ENCODE data around the gene STX7. TPM values are rescaled to one million over a fixed set of nuclear protein-coding genes. Genes with fewer than 3 reads are reported as not detected.

Gene STX7
- total RNA-seq, 2 experiments from 2014 or later, result 19.9 to 20.2 TPM

GRCh38 chr6:132483779-132484679 is 28.9 kb downstream of the STX7 start:
- no peaks in the 10 kb centered on the region for H3K36me3 Mint-ChIP-seq (ENCODE audit: low read depth)
- ChIA-PET POLR2A (interaction anchor here (0.6 to 1.2 kb wide), 3 partner anchors 12 to 29 kb away, joined by 3 to 4 read pairs (median 3); partner anchors contain the start of gene STX7), CTCF (interaction anchor here (0.6 to 8.7 kb wide), 19 partner anchors 8 to 1121 kb away, joined by 3 to 161 read pairs (median 4); partner anchors contain the start of gene STX7)
- peak; percentile 33 for DNase-seq
- H3K27ac Mint-ChIP-seq, result no peak overlapping the region
- H3K27me3 Mint-ChIP-seq, result no peaks in the 10 kb centered on the region
- H3K4me1 Mint-ChIP-seq, result peaks cover 22% of the 10 kb centered on the region
- H3K9me3 Mint-ChIP-seq, result no peaks in the 10 kb centered on the region
- H3K4me3 Mint-ChIP-seq, result no peak overlapping the region

- Mint-ChIP-seq H3K27me3 (no peaks in the 10 kb centered on the region), H3K4me1 (peaks cover 13% of the 10 kb centered on the region), H3K4me3 (no peak overlapping the region), H3K9me3 (no peaks in the 10 kb centered on the region), H3K27ac (no peak overlapping the region), H3K36me3 (ENCODE audit: low read depth) (no peaks in the 10 kb centered on the region)
- ChIA-PET CTCF (interaction anchor here (1.1 to 8.7 kb wide), 3 partner anchors 13 to 204 kb away, joined by 3 to 161 read pairs (median 25); no protein-coding TSS in a partner anchor), POLR2A (no interaction called here)
- DNase-seq, result no peak
Observed at GRCh38 chr6:132482581-132482980, 30.3 kb downstream of the STX7 start.

- no peaks in the 10 kb centered on the region for H3K36me3 Mint-ChIP-seq (ENCODE audit: low read depth)
- no peak overlapping the region for H3K4me3 Mint-ChIP-seq
- DNase-seq, result no peak
- CTCF ChIA-PET, result interaction anchor here (8.7 kb wide), 1 partner anchor 202 kb away, joined by 161 read pairs; no protein-coding TSS in a partner anchor
- H3K9me3 Mint-ChIP-seq, result no peaks in the 10 kb centered on the region
- no peak overlapping the region for H3K27ac Mint-ChIP-seq
- POLR2A ChIA-PET, result no interaction called here
- H3K4me1 Mint-ChIP-seq, result peaks cover 10% of the 10 kb centered on the region
- H3K27me3 Mint-ChIP-seq, result no peaks in the 10 kb centered on the region
Observed at GRCh38 chr6:132481189-132481588, 31.7 kb downstream of the STX7 start.

GRCh38 chr6:132479131-132479530 is 33.8 kb downstream of the STX7 start:
- Mint-ChIP-seq H3K27ac (no peak overlapping the region), H3K4me3 (no peak overlapping the region), H3K9me3 (no peaks in the 10 kb centered on the region), H3K36me3 (ENCODE audit: low read depth) (no peaks in the 10 kb centered on the region), H3K4me1 (peaks cover 10% of the 10 kb centered on the region), H3K27me3 (no peaks in the 10 kb centered on the region)
- POLR2A ChIA-PET, result no interaction called here
- CTCF ChIA-PET, result no interaction called here
- DNase-seq, result no peak

- H3K4me3 Mint-ChIP-seq, result no peak overlapping the region
- CTCF ChIA-PET, result no interaction called here
- no peaks in the 10 kb centered on the region for H3K9me3 Mint-ChIP-seq
- peaks cover 8% of the 10 kb centered on the region for H3K4me1 Mint-ChIP-seq
- no peaks in the 10 kb centered on the region for H3K36me3 Mint-ChIP-seq (ENCODE audit: low read depth)
- no peaks in the 10 kb centered on the region for H3K27me3 Mint-ChIP-seq
- POLR2A ChIA-PET, result no interaction called here
- no peak for DNase-seq
- no peak overlapping the region for H3K27ac Mint-ChIP-seq
Observed at GRCh38 chr6:132478674-132479073, 34.2 kb downstream of the STX7 start.

- peaks cover 8% of the 10 kb centered on the region for H3K4me1 Mint-ChIP-seq
- no peak overlapping the region for H3K4me3 Mint-ChIP-seq
- H3K9me3 Mint-ChIP-seq, result no peaks in the 10 kb centered on the region
- DNase-seq, result no peak
- no peak overlapping the region for H3K27ac Mint-ChIP-seq
- ChIA-PET POLR2A (no interaction called here), CTCF (no interaction called here)
- H3K27me3 Mint-ChIP-seq, result no peaks in the 10 kb centered on the region
- H3K36me3 Mint-ChIP-seq (ENCODE audit: low read depth), result no peaks in the 10 kb centered on the region
Observed at GRCh38 chr6:132478266-132478665, 34.6 kb downstream of the STX7 start.

- ChIA-PET CTCF (interaction anchor here (1.1 kb wide), 1 partner anchor 197 kb away, joined by 5 read pairs; no protein-coding TSS in a partner anchor), POLR2A (no interaction called here)
- Mint-ChIP-seq H3K4me1 (peaks cover 7% of the 10 kb centered on the region), H3K9me3 (no peaks in the 10 kb centered on the region), H3K27me3 (no peaks in the 10 kb centered on the region), H3K27ac (no peak overlapping the region), H3K36me3 (ENCODE audit: low read depth) (no peaks in the 10 kb centered on the region), H3K4me3 (no peak overlapping the region)
- no peak for DNase-seq
Observed at GRCh38 chr6:132476688-132477087, 36.2 kb downstream of the STX7 start.

GRCh38 chr6:132475925-132476324 is 37.0 kb downstream of the STX7 start:
- Mint-ChIP-seq H3K9me3 (no peaks in the 10 kb centered on the region), H3K36me3 (ENCODE audit: low read depth) (no peaks in the 10 kb centered on the region), H3K4me1 (peaks cover 2% of the 10 kb centered on the region), H3K27ac (no peak overlapping the region), H3K27me3 (no peaks in the 10 kb centered on the region), H3K4me3 (no peak overlapping the region)
- no peak for DNase-seq
- ChIA-PET CTCF (interaction anchor here (1.3 kb wide), 1 partner anchor 8 kb away, joined by 5 read pairs; no protein-coding TSS in a partner anchor), POLR2A (no interaction called here)

- no peak for DNase-seq
- Mint-ChIP-seq H3K9me3 (no peaks in the 10 kb centered on the region), H3K27ac (no peak overlapping the region), H3K4me3 (no peak overlapping the region), H3K4me1 (no peaks in the 10 kb centered on the region), H3K36me3 (ENCODE audit: low read depth) (peaks cover 13% of the 10 kb centered on the region), H3K27me3 (no peaks in the 10 kb centered on the region)
- ChIA-PET POLR2A (interaction anchor here (1.0 kb wide), 1 partner anchor 341 kb away, joined by 3 read pairs; no protein-coding TSS in a partner anchor), CTCF (interaction anchor here (1.2 to 2.9 kb wide), 3 partner anchors 12 to 192 kb away, joined by 4 to 18 read pairs (median 6); no protein-coding TSS in a partner anchor)
Observed at GRCh38 chr6:132471787-132472186, 41.1 kb downstream of the STX7 start.

GRCh38 chr6:132466952-132467351 is 46.0 kb downstream of the STX7 start:
- no peak overlapping the region for H3K27ac Mint-ChIP-seq
- POLR2A ChIA-PET, result no interaction called here
- CTCF ChIA-PET, result interaction anchor here (1.6 kb wide), 1 partner anchor 187 kb away, joined by 7 read pairs; no protein-coding TSS in a partner anchor

GRCh38 chr6:132465530-132466485 is 47.1 kb downstream of the STX7 start:
- ChIA-PET CTCF (interaction anchor here (1.1 to 1.5 kb wide), 2 partner anchors 9 to 186 kb away, joined by 3 read pairs; no protein-coding TSS in a partner anchor), POLR2A (interaction anchor here (1.4 kb wide), 1 partner anchor 9 kb away, joined by 4 read pairs; no protein-coding TSS in a partner anchor)
- Mint-ChIP-seq H3K9me3 (no peaks in the 10 kb centered on the region), H3K27me3 (no peaks in the 10 kb centered on the region), H3K4me3 (no peak overlapping the region), H3K4me1 (no peaks in the 10 kb centered on the region), H3K36me3 (ENCODE audit: low read depth) (peaks cover 28% of the 10 kb centered on the region), H3K27ac (no peak overlapping the region)
- DNase-seq, result no peak

More at GRCh38 chr6:132466952-132467351, 46.0 kb downstream of the STX7 start:
- H3K4me1 Mint-ChIP-seq, result no peaks in the 10 kb centered on the region
- no peaks in the 10 kb centered on the region for H3K9me3 Mint-ChIP-seq
- H3K27me3 Mint-ChIP-seq, result no peaks in the 10 kb centered on the region
- peaks cover 23% of the 10 kb centered on the region for H3K36me3 Mint-ChIP-seq (ENCODE audit: low read depth)
- H3K4me3 Mint-ChIP-seq, result no peak overlapping the region
- DNase-seq, result no peak

GRCh38 chr6:132464538-132465256 is 48.2 kb downstream of the STX7 start:
- H3K4me3 Mint-ChIP-seq, result no peak overlapping the region
- H3K4me1 Mint-ChIP-seq, result no peaks in the 10 kb centered on the region
- no peak overlapping the region for H3K27ac Mint-ChIP-seq
- no peaks in the 10 kb centered on the region for H3K9me3 Mint-ChIP-seq
- no peaks in the 10 kb centered on the region for H3K27me3 Mint-ChIP-seq
- H3K36me3 Mint-ChIP-seq (ENCODE audit: low read depth), result peaks cover 31% of the 10 kb centered on the region
- DNase-seq, result no peak
- ChIA-PET POLR2A (no interaction called here), CTCF (interaction anchor here (1.5 kb wide), 1 partner anchor 8 kb away, joined by 3 read pairs; no protein-coding TSS in a partner anchor)
